ENCODE results near the gene MYT1. TPM values are rescaled to one million over a fixed set of nuclear protein-coding genes. Genes with fewer than 3 reads are reported as not detected.

MYT1 gene
- total RNA-seq, 1 experiment from 2014 or later = 7.1 TPM

- TF ChIP-seq MAX (IDR thresholded peaks at IDR 0.05) = no peak
- TF ChIP-seq EGR1 (IDR thresholded peaks at IDR 0.05; ENCODE audit: low read depth) = no peak
- TF ChIP-seq RAD21 (IDR thresholded peaks at IDR 0.05; ENCODE audit: low read depth) = no peak
- no peak for TF ChIP-seq SP1 (IDR thresholded peaks at IDR 0.05; ENCODE audit: low read depth)
- TF ChIP-seq EZH2phosphoT487 (IDR thresholded peaks at IDR 0.05; ENCODE audit: borderline replicate concordance) = no peak
- TF ChIP-seq POLR2A (IDR thresholded peaks at IDR 0.05; ENCODE audit: borderline replicate concordance, extremely low read depth, insufficient read depth, insufficient read length) = no peak
- no peak for TF ChIP-seq TCF7L2 (IDR thresholded peaks at IDR 0.05; ENCODE audit: borderline replicate concordance, extremely low read depth, insufficient read depth, insufficient read length)
- TF ChIP-seq ATF3 (IDR thresholded peaks at IDR 0.05) = no peak
- no peak for TF ChIP-seq REST (IDR thresholded peaks at IDR 0.05; ENCODE audit: low read depth)
- no peak for TF ChIP-seq ELF1 (IDR thresholded peaks at IDR 0.05; ENCODE audit: borderline replicate concordance, low read depth)
- no peaks in the 10 kb centered on the region for H4K20me1 ChIP-seq (ENCODE audit: insufficient read depth)
- intact Hi-C loops (cut with micrococcal nuclease) = no loop called here
- ATAC-seq = no peak
- no peak overlapping the region for H3K27ac ChIP-seq (ENCODE audit: low read depth, low read length)
- BruUV-seq (replicated peaks) = no TSS peak
- no peak for DNase-seq (ENCODE audit: low read depth, low spot score)
- H3K9me3 ChIP-seq (ENCODE audit: control insufficient read depth in 1 of 2, insufficient read depth in 1 of 2, low read depth in 1 of 2, low read length in 2 of 2) = peaks cover 5 to 12% of the 10 kb centered on the region in 2 experiments; a peak in 2 of 4 replicates
- H3K9me2 ChIP-seq (ENCODE audit: insufficient read depth) = no peaks in the 10 kb centered on the region
- H3K4me3 ChIP-seq (replicated peaks in 1 of 2; ENCODE audit: low read depth in 1 of 2, low read length in 2 of 2) = no peak overlapping the region
- ChIA-PET RAD21 (ENCODE audit: low non-redundant PET in 1 of 2, low total read pairs in 2 of 2, uncharacterized antibody in 2 of 2, unreplicated experiment in 2 of 2) (no interaction called here), POLR2A (no interaction called here), CTCF (no interaction called here)
- H3K36me3 ChIP-seq (ENCODE audit: control insufficient read depth in 1 of 2, insufficient read depth in 2 of 2, low read length in 2 of 2) = no peaks in the 10 kb centered on the region
- peaks cover 6 to 23% of the 10 kb centered on the region in 2 experiments; a peak in 3 of 4 replicates for H3K4me1 ChIP-seq (ENCODE audit: control insufficient read depth in 1 of 2, insufficient read depth in 2 of 2, low read length in 2 of 2)
- no peak overlapping the region for H2AFZ ChIP-seq (ENCODE audit: low read depth, low read length, poor library complexity, severe bottlenecking)
- H3K9ac ChIP-seq (ENCODE audit: low read length) = no peak overlapping the region
- H3K27me3 ChIP-seq (ENCODE audit: insufficient read depth, low read length) = no peaks in the 10 kb centered on the region
- no peak overlapping the region for H3K4me2 ChIP-seq (ENCODE audit: low read length)
- no peaks in the 10 kb centered on the region for H3K79me2 ChIP-seq (ENCODE audit: insufficient read depth, low read length)
These were observed 14.3 kb upstream of the MYT1 start for GRCh38 chr20:64149809-64150560.

Measured in HCT116 (cell line).